Fibroblast of lung (primary cell): ENCODE data around the gene ANO3.

ENCODE experiments used
- EZH2 ChIP-seq: IDR thresholded peaks from 2 replicates; pipeline ENCODE4 v1.5.1; 2012; ENCODE audit warnings: low read length, control low read depth, mild to moderate bottlenecking; ENCODE audit errors: missing control alignments
- TF ChIP-seq, protein P1 (sequence below), 2 donors: IDR thresholded peaks in 1 of 2; conservative IDR thresholded peaks in 1 of 2; 1 replicate in 1 of 2; 2 replicates in 1 of 2; pipeline ENCODE4 v1.5.1; 2011 to 2012; ENCODE audit warnings: low read length in 2 of 2, control low read depth in 1 of 2, inconsistent platforms in 1 of 2, low read depth in 1 of 2, mild to moderate bottlenecking in 1 of 2

DNA sequence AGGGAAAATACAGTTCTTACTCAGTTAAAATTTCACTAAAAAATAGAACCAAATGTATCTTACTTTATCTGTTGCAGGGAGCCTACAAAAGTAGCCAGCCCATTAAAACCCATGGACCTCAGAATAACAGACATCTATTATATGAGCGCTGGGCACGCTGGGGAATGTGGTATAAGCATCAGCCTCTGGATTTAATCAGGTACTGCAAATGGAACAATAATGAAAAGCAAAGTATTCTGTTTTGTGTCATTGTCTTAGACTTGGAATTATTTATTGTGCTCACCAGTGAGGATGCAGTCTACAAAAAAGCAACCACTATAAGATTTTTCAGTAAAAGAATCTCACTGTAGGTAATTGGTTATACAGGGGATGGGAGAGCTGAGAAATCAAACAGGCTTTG, 209.9 kb downstream of the ANO3 start:
- TF ChIP-seq, protein P1, sequence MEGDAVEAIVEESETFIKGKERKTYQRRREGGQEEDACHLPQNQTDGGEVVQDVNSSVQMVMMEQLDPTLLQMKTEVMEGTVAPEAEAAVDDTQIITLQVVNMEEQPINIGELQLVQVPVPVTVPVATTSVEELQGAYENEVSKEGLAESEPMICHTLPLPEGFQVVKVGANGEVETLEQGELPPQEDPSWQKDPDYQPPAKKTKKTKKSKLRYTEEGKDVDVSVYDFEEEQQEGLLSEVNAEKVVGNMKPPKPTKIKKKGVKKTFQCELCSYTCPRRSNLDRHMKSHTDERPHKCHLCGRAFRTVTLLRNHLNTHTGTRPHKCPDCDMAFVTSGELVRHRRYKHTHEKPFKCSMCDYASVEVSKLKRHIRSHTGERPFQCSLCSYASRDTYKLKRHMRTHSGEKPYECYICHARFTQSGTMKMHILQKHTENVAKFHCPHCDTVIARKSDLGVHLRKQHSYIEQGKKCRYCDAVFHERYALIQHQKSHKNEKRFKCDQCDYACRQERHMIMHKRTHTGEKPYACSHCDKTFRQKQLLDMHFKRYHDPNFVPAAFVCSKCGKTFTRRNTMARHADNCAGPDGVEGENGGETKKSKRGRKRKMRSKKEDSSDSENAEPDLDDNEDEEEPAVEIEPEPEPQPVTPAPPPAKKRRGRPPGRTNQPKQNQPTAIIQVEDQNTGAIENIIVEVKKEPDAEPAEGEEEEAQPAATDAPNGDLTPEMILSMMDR (conservative IDR thresholded peaks at IDR 0.05 in 1 of 2, IDR thresholded peaks at IDR 0.05 in 1 of 2; ENCODE audit: low read depth in 1 of 2, low read length in 2 of 2), result no peak
- TF ChIP-seq EZH2, result no peak
